Peyer's patch (tissue), 4 donors: ENCODE data around the gene PML.

Source experiments
- POLR2A ChIP-seq, 2 donors: fragments of 450-650 bp; IDR thresholded peaks; one replicate each; pipeline ENCODE4 v1.5.1; 2017; ENCODE audit warnings: antibody characterized with exemption in 2 of 2, mild to moderate bottlenecking in 2 of 2, moderate library complexity in 2 of 2
- TF ChIP-seq, protein P1 (sequence below), 6 experiments: fragments of 450-650 bp in 4 of 6; fragments of 200-600 bp in 2 of 6; sonication (generic) in 1 of 6; IDR thresholded peaks; one replicate each; pipeline ENCODE4 v1.5.1; 2017 to 2019; ENCODE audit warnings: antibody characterized with exemption in 6 of 6, mild to moderate bottlenecking in 3 of 6, moderate library complexity in 1 of 6

DNA sequence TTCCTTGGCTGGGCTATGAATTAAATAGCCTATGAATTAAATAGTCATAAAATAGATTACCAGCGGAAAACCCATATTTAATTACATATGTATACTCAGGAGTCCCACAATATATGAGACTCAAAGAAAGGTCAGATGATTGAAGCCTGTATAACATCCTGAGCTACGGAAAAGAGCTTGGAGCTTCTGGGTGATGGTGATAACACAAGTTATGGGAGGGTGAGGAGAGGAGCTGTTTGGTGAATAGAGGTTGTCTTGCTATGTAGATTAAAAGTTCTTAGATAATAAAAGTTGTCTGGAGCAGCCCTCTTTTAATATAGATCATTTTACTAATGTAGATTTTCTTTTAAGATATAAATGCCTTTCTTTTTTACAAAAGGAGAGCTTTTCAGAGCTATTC lies 1.8 kb downstream of the PML start:
- TF ChIP-seq, protein P1, sequence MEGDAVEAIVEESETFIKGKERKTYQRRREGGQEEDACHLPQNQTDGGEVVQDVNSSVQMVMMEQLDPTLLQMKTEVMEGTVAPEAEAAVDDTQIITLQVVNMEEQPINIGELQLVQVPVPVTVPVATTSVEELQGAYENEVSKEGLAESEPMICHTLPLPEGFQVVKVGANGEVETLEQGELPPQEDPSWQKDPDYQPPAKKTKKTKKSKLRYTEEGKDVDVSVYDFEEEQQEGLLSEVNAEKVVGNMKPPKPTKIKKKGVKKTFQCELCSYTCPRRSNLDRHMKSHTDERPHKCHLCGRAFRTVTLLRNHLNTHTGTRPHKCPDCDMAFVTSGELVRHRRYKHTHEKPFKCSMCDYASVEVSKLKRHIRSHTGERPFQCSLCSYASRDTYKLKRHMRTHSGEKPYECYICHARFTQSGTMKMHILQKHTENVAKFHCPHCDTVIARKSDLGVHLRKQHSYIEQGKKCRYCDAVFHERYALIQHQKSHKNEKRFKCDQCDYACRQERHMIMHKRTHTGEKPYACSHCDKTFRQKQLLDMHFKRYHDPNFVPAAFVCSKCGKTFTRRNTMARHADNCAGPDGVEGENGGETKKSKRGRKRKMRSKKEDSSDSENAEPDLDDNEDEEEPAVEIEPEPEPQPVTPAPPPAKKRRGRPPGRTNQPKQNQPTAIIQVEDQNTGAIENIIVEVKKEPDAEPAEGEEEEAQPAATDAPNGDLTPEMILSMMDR (IDR thresholded peaks at IDR 0.05): no peak
- no peak for TF ChIP-seq POLR2A (IDR thresholded peaks at IDR 0.05)
